ENCODE results near the gene NPC2. TPM values are rescaled to one million over a fixed set of nuclear protein-coding genes. Genes with fewer than 3 reads are reported as not detected.
"Not testable (repeated sequence)": the region's sequence is repeated elsewhere in the genome, so short reads cannot be mapped to it uniquely, and the experiment has no call there.

Gene NPC2
- polyA plus RNA-seq, 10 donors: 86.3 to 129 (median 101) TPM

GRCh38 chr14:74475678-74476077 is 17.4 kb downstream of the NPC2 start:
- DNase-seq: peak in 1 of 3 donors; percentile 27

GRCh38 chr14:74474376-74474775 is 18.7 kb downstream of the NPC2 start:
- peak in 1 of 3 donors; percentile 7 for DNase-seq

GRCh38 chr14:74472601-74473000 is 20.5 kb downstream of the NPC2 start:
- no peak for DNase-seq

GRCh38 chr14:74469548-74470518 is 23.3 kb downstream of the NPC2 start:
- no peak for DNase-seq

GRCh38 chr14:74468513-74468912 is 24.6 kb downstream of the NPC2 start:
- no peak for DNase-seq

- no peak for DNase-seq
Measured at GRCh38 chr14:74465335-74465734, 27.8 kb downstream of the NPC2 start.

- no peak for DNase-seq
Measured at GRCh38 chr14:74464785-74465184, 28.3 kb downstream of the NPC2 start.

GRCh38 chr14:74463697-74464096 is 29.4 kb downstream of the NPC2 start:
- no peak for DNase-seq

GRCh38 chr14:74462993-74463392 is 30.1 kb downstream of the NPC2 start:
- DNase-seq: no peak

GRCh38 chr14:74459976-74460375 is 33.1 kb downstream of the NPC2 start:
- DNase-seq: no peak

GRCh38 chr14:74459289-74459946 is 33.7 kb downstream of the NPC2 start:
- DNase-seq: peak in 1 of 3 donors; percentile 5

GRCh38 chr14:74457565-74457895 is 35.6 kb downstream of the NPC2 start:
- no peak for DNase-seq

GRCh38 chr14:74456684-74457564 is 36.2 kb downstream of the NPC2 start:
- no peak for DNase-seq

- DNase-seq: not testable (repeated sequence)
Measured at GRCh38 chr14:74454397-74454796, 38.7 kb downstream of the NPC2 start.

- DNase-seq: no peak
Measured at GRCh38 chr14:74444866-74445265, 48.2 kb downstream of the NPC2 start.

- DNase-seq: no peak
Measured at GRCh38 chr14:74442757-74443156, 50.3 kb downstream of the NPC2 start.

GRCh38 chr14:74441113-74441512 is 52.0 kb downstream of the NPC2 start:
- DNase-seq: no peak

GRCh38 chr14:74438351-74438915 is 54.7 kb downstream of the NPC2 start:
- no peak for DNase-seq

- peak in 1 of 3 donors; percentile 7 for DNase-seq
Measured at GRCh38 chr14:74437496-74438053, 55.5 kb downstream of the NPC2 start.

- DNase-seq: no peak
Measured at GRCh38 chr14:74434294-74434693, 58.8 kb downstream of the NPC2 start.

GRCh38 chr14:74429991-74430390 is 63.1 kb downstream of the NPC2 start:
- no peak for DNase-seq

Data from muscle of back (tissue), 11 donors.